ENCODE results near the gene TNFRSF13B. TPM values are rescaled to one million over a fixed set of nuclear protein-coding genes. Genes with fewer than 3 reads are reported as not detected.

TNFRSF13B gene
- total RNA-seq, 1 experiment from 2014 or later = not detected

- TF ChIP-seq, protein P1, sequence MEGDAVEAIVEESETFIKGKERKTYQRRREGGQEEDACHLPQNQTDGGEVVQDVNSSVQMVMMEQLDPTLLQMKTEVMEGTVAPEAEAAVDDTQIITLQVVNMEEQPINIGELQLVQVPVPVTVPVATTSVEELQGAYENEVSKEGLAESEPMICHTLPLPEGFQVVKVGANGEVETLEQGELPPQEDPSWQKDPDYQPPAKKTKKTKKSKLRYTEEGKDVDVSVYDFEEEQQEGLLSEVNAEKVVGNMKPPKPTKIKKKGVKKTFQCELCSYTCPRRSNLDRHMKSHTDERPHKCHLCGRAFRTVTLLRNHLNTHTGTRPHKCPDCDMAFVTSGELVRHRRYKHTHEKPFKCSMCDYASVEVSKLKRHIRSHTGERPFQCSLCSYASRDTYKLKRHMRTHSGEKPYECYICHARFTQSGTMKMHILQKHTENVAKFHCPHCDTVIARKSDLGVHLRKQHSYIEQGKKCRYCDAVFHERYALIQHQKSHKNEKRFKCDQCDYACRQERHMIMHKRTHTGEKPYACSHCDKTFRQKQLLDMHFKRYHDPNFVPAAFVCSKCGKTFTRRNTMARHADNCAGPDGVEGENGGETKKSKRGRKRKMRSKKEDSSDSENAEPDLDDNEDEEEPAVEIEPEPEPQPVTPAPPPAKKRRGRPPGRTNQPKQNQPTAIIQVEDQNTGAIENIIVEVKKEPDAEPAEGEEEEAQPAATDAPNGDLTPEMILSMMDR (IDR thresholded peaks at IDR 0.05) = no peak
- TF ChIP-seq REST (IDR thresholded peaks at IDR 0.05; ENCODE audit: insufficient read depth in 1 of 2, low read depth in 2 of 2, low read length in 1 of 2) (no peak), POLR2AphosphoS5 (IDR thresholded peaks at IDR 0.05; ENCODE audit: low read depth, low read length) (no peak), SIN3A (IDR thresholded peaks at IDR 0.05; ENCODE audit: borderline replicate concordance, insufficient read depth, low read depth, low read length) (no peak), TCF7L2 (IDR thresholded peaks at IDR 0.05; ENCODE audit: low read depth, low read length) (no peak)
- no peaks in the 10 kb centered on the region for H3K9me3 ChIP-seq (ENCODE audit: control insufficient read depth, insufficient read depth, low read depth, low read length)
- CTCF ChIA-PET = no interaction called here
- no peak overlapping the region for H3K27ac ChIP-seq (ENCODE audit: low read length)
- intact Hi-C loops (cut with micrococcal nuclease; ENCODE audit: unreplicated experiment) (no loop called here), in situ Hi-C loops (cut with HindIII; ENCODE audit: low pct_unique_long_range_greater_than_20kb, low sequenced_read_pairs) (no loop called here)
- POLR2A ChIA-PET = no interaction called here
- ATAC-seq = no peak
- H3K4me3 ChIP-seq (ENCODE audit: low read depth in 2 of 2, low read length in 2 of 2) = no peak overlapping the region
- no peaks in the 10 kb centered on the region for H3K36me3 ChIP-seq (ENCODE audit: control insufficient read depth, insufficient read depth, low read length)
- DNase-seq (ENCODE audit: low read depth, low spot score) = no peak
- H3K27me3 ChIP-seq (ENCODE audit: control insufficient read depth, insufficient read depth, low read length) = no peaks in the 10 kb centered on the region
- no TSS peak for BruUV-seq (replicated peaks)
- no peaks in the 10 kb centered on the region for H3K4me1 ChIP-seq (ENCODE audit: control insufficient read depth, insufficient read depth, low read length)
These were observed 63.6 kb downstream of the TNFRSF13B start for GRCh38 chr17:16908273-16908672.

DNA sequence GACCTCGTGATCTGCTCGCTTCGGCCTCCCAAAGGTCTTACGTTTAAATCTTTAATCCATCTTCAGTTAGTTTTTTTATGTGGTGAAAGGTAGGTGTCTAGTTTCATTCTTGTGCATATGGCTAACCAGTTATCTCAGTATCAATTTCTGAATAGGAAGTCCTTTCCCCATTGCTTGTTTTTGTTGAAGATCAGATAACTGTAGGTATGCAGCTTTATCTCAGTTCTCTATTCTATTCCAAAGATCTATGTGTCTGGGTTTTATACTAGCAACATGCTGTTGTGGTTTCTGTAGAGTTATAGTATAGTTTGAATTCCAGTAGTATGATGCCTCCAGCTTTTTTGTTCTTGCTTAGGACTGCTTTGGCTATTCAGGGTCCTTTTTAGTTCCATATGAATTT is 65.2 kb downstream of the TNFRSF13B start:
- DNase-seq (ENCODE audit: low read depth, low spot score) = no peak
- no peaks in the 10 kb centered on the region for H3K36me3 ChIP-seq (ENCODE audit: control insufficient read depth, insufficient read depth, low read length)
- CTCF ChIA-PET = no interaction called here
- H3K27ac ChIP-seq (ENCODE audit: low read length) = no peak overlapping the region
- peak; percentile 51; the same call in 1 of the 2 replicates for ATAC-seq
- no peaks in the 10 kb centered on the region for H3K9me3 ChIP-seq (ENCODE audit: control insufficient read depth, insufficient read depth, low read depth, low read length)
- intact Hi-C loops (cut with micrococcal nuclease; ENCODE audit: unreplicated experiment) = no loop called here
- POLR2A ChIA-PET = no interaction called here
- H3K4me1 ChIP-seq (ENCODE audit: control insufficient read depth, insufficient read depth, low read length) = no peaks in the 10 kb centered on the region
- no TSS peak for BruUV-seq (replicated peaks)
- H3K4me3 ChIP-seq (ENCODE audit: low read depth in 2 of 2, low read length in 2 of 2) = no peak overlapping the region
- TF ChIP-seq REST (IDR thresholded peaks at IDR 0.05; ENCODE audit: insufficient read depth in 1 of 2, low read depth in 2 of 2, low read length in 1 of 2) (no peak), POLR2AphosphoS5 (IDR thresholded peaks at IDR 0.05; ENCODE audit: low read depth, low read length) (no peak), TCF7L2 (IDR thresholded peaks at IDR 0.05; ENCODE audit: low read depth, low read length) (no peak), SIN3A (IDR thresholded peaks at IDR 0.05; ENCODE audit: borderline replicate concordance, insufficient read depth, low read depth, low read length) (no peak)
- TF ChIP-seq, protein P1 (IDR thresholded peaks at IDR 0.05) = no peak
- H3K27me3 ChIP-seq (ENCODE audit: control insufficient read depth, insufficient read depth, low read length) = no peaks in the 10 kb centered on the region
- in situ Hi-C loops (cut with HindIII; ENCODE audit: low pct_unique_long_range_greater_than_20kb, low sequenced_read_pairs) = no loop called here
